Measurements from ENCODE around the gene MRPL41. TPM values are rescaled to one million over a fixed set of nuclear protein-coding genes. Genes with fewer than 3 reads are reported as not detected.

MRPL41 gene
- total RNA-seq, 4 donors from 2014 or later, result 8.6 to 47.9 (median 30.5) TPM

GRCh38 chr9:137520614-137521404, 30.9 kb upstream of the MRPL41 start:
- H3K27ac ChIP-seq, result no peak overlapping the region

DNA sequence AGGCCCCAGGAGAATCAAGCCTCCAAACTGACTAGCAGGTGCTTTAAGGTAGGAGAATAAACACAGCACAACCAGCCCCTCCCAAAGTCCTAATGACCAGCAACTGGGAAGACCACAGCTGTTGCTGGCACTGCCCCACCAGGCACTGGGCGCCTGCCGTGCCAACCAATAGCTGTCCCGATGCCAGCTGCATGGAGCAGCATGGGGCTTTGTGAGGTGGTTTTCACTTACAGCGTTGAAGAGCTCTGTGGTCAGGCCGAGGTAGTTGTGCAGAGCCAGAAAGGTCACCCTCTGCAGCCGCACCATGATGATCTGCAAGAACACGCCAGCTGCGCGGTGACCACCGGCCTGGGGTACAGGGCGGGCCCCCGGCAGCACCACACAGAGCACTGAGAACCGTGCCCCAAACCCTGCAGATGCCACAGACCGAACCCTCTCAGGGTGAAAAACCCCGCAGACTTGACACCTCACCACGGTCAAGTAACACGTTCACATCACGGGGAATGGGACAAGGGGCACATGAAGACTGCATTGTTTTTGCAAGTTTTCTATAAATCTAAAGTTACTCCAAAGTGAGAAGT, 30.2 kb upstream of the MRPL41 start:
- H3K36me3 ChIP-seq, result no peaks in the 10 kb centered on the region
- H3K9me3 ChIP-seq, result no peaks in the 10 kb centered on the region
- H3K27me3 ChIP-seq, result no peaks in the 10 kb centered on the region
- DNase-seq, result no peak
- no peak overlapping the region for H3K4me3 ChIP-seq
- no peak overlapping the region for H3K27ac ChIP-seq
- no peaks in the 10 kb centered on the region for H3K4me1 ChIP-seq
- TF ChIP-seq, protein P1, sequence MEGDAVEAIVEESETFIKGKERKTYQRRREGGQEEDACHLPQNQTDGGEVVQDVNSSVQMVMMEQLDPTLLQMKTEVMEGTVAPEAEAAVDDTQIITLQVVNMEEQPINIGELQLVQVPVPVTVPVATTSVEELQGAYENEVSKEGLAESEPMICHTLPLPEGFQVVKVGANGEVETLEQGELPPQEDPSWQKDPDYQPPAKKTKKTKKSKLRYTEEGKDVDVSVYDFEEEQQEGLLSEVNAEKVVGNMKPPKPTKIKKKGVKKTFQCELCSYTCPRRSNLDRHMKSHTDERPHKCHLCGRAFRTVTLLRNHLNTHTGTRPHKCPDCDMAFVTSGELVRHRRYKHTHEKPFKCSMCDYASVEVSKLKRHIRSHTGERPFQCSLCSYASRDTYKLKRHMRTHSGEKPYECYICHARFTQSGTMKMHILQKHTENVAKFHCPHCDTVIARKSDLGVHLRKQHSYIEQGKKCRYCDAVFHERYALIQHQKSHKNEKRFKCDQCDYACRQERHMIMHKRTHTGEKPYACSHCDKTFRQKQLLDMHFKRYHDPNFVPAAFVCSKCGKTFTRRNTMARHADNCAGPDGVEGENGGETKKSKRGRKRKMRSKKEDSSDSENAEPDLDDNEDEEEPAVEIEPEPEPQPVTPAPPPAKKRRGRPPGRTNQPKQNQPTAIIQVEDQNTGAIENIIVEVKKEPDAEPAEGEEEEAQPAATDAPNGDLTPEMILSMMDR (IDR thresholded peaks at IDR 0.05), result no peak
- TF ChIP-seq POLR2A (IDR thresholded peaks at IDR 0.05), result no peak
- intact Hi-C loops (cut with DNase I; ENCODE audit: low total_unique reads), result no loop called here

More at GRCh38 chr9:137520614-137521404, 30.9 kb upstream of the MRPL41 start:
- Histone ChIP-seq H3K9me3 (no peaks in the 10 kb centered on the region), H3K36me3 (no peaks in the 10 kb centered on the region), H3K27me3 (no peaks in the 10 kb centered on the region), H3K4me1 (no peaks in the 10 kb centered on the region), H3K4me3 (no peak overlapping the region)
- TF ChIP-seq, protein P1 (IDR thresholded peaks at IDR 0.05), result no peak
- no peak for TF ChIP-seq POLR2A (IDR thresholded peaks at IDR 0.05)
- intact Hi-C loops (cut with DNase I; ENCODE audit: low total_unique reads), result no loop called here
- DNase-seq, result no peak

GRCh38 chr9:137522746-137523455, 28.8 kb upstream of the MRPL41 start:
- H3K9me3 ChIP-seq, result no peaks in the 10 kb centered on the region
- TF ChIP-seq POLR2A (IDR thresholded peaks at IDR 0.05), result no peak
- TF ChIP-seq, protein P1 (IDR thresholded peaks at IDR 0.05), result no peak
- no peak overlapping the region for H3K4me3 ChIP-seq
- no peak for DNase-seq
- no peaks in the 10 kb centered on the region for H3K4me1 ChIP-seq
- H3K36me3 ChIP-seq, result no peaks in the 10 kb centered on the region
- no peak overlapping the region for H3K27ac ChIP-seq
- intact Hi-C loops (cut with DNase I; ENCODE audit: low total_unique reads), result no loop called here
- H3K27me3 ChIP-seq, result no peaks in the 10 kb centered on the region

- Histone ChIP-seq H3K27ac (no peak overlapping the region), H3K4me3 (no peak overlapping the region), H3K9me3 (no peaks in the 10 kb centered on the region), H3K27me3 (no peaks in the 10 kb centered on the region), H3K4me1 (no peaks in the 10 kb centered on the region), H3K36me3 (no peaks in the 10 kb centered on the region)
- TF ChIP-seq POLR2A (IDR thresholded peaks at IDR 0.05), result no peak
- TF ChIP-seq, protein P1 (IDR thresholded peaks at IDR 0.05), result no peak
- no peak for DNase-seq
- intact Hi-C loops (cut with DNase I; ENCODE audit: low total_unique reads), result no loop called here
Observed at GRCh38 chr9:137524161-137524980, 27.3 kb upstream of the MRPL41 start.

All from uterus (tissue), 4 donors.